Fibroblast of skin of right quadriceps (primary cell): ENCODE data around the gene TMX2.
A peak's percentile ranks its signal among the peaks of the same experiment; 100 is the strongest.

Source experiments
- DNase-seq: peaks from one replicate; pipeline ENCODE4 v3.0.0-alpha.2; 2013

The TMX2 gene

DNA sequence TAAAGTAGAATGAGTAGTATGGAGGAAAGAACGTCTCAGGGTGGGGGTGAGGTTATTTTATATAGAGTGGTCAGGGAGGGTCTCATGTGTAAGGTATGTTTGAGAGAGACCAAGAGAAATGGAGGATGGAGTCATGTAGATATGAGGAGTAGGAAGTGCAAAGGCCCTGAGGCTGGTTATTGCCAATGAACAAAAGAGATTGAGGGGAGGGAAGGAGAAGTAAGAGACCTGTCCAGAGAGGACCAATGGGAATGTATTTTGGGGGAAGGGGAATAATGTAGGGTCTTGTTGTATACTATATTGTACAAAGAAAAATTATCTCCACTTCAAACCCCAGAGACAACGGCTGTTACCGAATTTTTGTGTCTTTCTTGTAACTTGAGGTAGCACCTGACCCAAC, 59.0 kb downstream of the TMX2 start:
- no peak for DNase-seq

DNA sequence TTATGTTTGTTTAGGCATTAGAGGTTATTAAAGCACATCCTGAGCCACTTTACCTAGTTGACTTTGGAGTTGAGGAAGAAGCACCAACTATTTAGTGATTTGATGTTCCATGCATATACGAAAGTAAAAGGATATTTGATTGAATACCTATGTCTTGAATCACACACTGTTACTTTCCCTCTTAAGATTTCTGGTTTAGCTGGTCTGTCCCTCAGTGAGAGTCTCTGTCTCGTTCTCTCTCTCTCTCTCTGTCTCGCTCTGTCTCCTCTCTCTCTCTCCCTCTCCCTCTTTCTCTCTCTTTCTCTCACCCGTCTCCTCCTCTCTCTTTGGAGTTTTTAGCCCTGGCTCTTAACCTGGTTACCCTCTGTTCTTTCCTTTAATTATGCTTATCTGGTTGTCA, 60.2 kb downstream of the TMX2 start:
- DNase-seq, result no peak

DNA sequence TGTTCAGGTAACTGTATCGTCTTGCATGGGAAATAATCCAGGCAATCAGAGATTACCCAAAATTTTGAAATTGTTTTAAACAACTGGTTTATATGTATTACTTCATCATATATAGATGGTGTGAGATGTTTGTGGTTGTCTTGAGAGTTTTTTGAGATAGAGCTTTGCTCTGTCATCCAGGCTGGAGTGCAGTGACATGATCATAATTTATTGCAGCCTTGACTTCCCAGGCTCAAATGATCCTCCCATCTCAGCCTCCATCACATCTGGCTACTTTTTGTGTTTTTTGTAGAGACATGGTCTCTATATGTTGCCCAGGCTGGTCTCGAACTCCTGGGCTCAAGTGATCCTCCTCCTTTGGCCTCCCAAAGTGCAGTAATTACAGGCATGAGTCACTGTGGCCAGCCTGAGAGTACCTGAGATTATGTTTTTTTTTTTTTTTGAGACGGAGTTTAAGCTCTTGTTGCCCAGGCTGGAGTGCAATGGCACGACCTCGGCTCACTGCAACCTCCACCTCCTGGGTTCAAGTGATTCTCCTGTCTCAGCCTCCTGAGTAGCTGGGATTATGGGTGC, 60.7 kb downstream of the TMX2 start:
- DNase-seq, result no peak

DNA sequence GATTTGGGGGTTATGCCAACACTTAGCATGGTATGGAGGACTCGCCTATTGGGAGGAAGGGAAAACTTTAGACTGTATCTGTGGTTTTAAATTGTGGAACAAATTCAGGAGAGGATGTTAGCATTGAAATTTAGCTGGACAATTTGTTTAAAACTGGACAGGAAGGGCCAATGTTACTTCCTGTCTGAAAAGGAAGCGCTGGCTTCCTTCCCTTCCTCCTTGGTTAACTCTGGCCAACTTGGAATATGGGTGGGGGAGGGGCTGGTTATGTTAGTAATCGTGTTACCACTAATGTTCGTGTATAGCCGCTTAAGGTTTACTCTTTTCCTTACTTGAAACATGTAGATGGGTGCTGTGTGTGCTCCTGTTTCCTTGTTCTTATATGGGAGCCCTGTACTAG, 63.1 kb downstream of the TMX2 start:
- no peak for DNase-seq

DNA sequence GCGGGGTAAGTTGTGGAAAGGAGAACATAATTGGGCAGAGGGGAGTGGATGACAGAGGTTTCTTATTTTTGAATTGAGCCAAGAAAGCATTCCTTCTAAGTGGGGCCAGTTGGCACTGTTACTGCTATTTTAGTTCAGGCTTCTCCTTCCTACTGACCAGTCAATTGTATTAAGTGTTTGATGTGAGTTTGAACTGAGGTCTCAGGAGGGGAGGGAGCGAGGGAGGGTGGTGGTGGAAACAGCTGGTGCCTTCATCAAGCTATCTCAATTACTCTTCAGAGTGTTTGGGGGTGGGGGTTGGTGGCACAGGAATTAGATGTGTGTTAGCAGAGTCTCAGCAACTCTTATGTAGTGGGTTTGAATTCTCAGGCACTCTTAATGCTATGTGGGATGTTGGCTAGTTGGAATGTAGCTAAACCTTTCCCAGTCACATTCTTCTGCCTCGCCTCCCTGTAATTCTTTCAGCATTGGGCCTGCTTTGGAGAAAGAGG, 63.7 kb downstream of the TMX2 start:
- peak; percentile 88 for DNase-seq

DNA sequence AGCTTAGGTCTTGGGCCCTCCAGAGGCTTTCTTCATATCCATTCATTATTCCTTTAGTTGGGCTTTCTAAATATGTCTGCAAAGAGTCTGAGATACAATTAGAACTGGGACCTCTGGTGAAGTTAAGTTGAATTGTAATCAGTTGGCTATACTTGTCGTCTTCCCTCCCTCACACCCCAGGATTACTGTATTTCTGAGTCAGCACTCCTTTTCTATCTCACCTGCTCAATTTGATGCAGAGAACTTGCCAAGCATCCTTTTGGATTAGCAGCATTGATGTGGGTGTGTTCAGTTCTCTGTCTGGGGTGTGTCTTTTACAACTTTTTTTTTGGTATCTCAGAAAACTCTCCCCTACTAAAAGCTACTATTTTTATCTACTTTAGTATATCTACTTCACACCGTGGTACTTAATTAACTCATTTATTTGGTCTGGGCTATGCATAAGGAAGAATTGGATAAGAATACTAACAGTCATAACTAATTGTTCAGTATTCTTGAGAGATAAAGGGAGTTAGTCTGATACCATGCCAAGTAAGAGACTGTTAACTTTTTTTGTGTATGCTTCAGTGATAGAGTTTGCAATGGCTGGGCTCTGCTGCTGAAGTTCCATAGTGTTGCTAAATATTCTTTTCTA, 64.3 kb downstream of the TMX2 start:
- no peak for DNase-seq

DNA sequence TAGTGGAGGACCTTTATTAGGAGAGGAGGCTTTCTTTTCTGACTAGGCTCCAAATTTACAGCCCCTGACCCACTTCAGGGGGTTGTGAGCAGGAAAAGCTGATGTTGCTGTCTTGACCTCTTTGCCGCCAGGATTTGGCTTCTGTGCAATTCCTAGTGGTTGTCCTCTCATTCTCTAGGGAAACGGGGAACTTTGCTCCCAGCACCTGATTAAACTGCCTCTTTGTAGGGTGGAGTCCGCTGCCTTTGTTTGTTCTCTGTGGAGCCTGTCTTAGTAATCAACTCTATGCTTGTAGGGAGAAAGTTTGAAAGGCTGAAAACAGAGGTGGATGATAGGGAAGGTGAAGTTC, 65.5 kb downstream of the TMX2 start:
- DNase-seq, result no peak

DNA sequence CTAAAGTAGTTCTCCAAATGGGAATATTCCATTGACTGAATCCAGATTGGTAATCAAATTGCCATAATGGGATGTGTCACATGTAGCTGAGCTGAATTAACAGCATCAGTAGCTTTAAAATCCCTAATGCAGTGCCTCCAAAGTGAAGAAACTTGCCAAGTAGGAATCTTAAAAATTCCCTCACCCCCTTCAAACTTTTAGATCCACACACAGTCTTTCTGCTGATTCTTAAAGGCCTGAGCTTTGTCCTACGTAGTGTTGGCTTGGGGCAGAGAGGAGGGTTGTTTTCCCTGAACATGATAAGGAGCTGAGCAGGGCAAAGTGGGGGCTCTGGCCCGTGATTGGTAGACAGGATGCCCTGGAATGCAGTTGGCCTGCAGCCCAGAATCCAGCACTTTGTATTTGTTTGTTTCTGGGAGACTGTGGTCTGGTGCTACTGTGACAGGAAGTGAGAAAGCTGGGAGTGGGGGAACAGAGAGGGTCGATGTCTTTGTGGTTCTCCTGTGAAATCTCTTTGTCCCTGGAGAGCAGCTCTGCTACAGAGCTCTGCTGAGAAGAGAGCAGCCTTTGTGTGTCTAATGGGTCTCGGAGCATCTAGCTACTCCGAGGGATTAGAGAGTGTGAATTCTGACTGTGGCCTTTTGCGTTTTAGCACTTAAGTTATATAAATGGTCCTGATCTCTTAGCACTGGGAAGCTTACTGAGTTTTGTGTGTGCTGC, 66.1 kb downstream of the TMX2 start:
- peak; percentile 100 for DNase-seq

DNA sequence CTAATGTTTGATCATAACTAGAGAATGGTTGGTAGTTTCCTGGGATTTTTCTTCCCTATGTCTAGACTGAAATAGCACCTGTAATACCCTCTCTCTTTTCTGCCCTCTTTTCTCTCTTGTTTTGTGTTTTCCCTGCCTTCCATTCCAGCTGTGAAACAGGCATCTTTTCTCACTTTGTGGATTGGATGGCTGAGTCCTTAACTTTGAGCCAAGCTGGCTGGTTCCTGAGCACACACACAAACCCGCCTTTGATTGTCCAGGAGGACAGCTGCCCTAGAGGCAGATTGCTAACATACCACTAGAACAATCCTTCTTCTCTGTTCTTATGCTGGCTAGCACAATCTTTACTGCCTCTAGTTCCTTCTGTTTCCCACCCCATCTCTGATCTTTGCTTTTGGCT, 66.9 kb downstream of the TMX2 start:
- peak; percentile 34 for DNase-seq

DNA sequence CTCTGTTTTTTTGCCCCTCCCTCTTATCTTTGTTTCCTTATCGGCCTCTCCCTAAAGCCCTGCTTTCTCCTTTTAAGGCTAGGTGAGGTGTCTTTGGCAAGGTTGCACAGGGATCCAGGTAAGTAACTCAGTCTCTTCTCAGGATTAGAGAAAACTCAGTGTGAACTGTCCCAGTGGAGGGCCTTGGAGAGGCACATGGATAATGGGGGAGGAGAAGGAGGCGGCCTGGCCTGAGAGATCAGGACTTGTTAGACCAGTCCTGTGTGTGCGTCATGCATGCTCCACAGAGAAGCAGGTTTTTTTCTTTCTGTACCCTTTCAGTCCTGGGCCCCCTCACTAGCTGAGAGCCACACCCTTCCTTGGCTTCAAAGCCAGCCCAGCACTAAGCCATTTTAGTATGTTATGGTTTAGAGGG, 69.1 kb downstream of the TMX2 start:
- DNase-seq, result no peak

DNA sequence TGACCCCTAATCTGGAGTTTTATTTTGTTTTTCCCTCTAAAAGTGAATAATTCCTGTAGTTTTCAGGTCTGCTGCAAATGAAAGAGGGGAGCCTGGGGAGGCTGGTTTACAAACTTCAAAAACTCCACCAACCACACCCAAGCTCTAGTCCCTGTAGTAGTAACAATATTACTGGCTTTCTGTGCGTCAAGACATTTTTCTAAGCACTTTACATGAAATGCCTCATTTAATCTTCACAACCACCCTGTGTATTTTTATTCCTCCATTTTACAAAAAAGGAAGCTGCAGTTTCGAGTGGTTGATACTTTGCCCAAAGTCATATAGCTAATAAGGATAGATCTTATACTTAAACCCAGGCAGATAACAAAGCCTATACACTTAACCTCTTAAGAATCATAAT, 72.7 kb downstream of the TMX2 start:
- DNase-seq, result no peak

DNA sequence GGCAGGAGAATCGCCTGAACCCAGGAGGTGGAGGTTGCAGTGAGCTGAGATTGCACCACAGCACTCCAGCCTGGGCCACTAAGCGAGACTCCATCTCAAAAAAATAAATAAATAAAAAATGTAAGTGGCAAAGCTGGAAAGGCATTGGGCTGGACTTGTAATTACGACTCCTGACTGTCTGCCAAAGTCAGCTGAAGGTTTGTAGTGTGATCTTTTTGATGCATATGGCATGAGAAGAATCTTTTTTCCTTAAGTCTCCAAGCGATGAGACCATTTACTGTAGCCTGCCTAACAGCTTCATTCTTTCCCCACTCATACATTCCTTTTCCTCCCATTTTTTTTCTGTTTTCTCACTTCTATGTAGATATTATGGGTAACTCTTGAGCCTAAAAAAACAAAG, 74.0 kb downstream of the TMX2 start:
- peak; percentile 67 for DNase-seq

DNA sequence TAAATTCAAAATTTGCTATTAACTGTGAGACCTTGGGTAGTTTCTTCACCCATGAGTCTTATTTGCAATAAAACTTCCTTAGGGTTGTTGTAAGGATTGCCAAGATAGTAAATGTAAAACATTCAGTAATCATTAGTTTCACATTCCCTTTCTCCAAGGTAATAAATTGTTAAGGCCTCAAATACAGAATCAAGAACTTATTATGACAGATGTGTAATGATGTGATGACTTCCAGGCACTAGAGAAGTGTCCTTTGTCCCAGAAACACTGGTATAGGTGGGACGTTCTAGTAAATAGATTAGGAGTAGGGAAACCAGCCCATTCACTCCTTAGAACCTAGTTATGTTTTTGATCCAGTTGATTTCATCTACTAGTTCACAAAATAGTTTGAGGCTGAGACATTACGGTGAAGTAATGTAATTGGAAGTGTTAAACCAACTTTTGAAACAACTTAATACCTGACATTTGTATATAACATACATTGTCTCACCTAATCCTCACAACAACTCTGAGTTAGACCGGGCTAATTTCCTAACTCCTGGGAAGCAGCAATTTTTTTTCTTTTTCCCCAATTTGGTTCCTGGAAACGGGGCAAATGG, 74.7 kb downstream of the TMX2 start:
- DNase-seq, result no peak

DNA sequence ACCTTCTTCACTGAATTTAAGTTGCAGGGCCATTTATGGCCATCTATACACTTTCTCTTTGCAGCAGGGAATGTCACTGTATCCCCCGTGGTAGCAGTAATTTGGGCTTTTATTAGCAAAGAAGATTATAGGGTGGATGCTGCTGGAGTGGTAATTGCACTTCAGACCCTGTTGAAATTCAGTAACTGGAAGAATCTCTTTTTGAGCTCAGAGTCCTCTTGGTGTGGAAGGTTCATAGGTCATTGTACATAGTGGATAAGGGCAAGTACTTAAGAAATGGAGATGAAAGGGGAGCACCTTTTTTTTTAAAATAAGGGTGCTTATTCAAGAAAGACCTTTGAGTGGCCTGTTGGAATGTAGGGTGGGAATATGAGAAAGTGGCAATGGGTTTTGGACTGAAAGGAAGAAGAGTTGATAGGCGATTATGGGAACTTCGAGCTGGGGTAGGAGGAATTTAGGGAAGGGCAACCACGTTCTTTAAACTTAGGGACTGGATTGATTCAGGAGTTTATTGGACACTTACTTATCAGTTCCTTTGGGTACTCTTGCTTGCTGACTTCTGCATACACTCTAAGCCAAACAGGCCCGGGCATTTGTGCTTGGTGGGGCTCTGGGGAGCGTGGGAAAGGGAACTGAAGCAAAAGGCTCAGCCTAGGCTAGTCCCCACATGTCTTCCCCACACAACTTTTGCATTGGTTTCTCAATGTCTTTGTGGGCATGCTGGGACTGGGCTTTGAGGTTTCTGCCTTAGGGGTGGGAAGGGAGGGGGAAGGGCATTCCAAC, 75.7 kb downstream of the TMX2 start:
- DNase-seq, result no peak

DNA sequence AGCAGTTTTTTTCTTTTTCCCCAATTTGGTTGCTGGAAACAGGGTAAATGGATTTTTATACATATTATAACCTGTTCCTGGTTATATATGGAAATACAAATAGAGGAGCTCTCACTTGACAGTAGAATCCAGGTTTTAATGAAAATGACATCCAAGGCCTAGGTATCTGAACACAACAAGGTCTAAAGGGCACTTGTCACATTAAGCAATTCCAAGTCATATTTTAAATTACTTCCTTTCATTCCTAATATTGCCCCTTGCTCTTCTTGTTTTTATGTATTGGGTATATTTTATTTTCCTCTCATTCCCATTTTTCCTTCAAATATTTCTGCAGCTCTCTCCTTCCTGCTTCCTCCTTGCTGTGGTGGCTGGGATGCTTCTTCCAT, 76.3 kb downstream of the TMX2 start:
- no peak for DNase-seq
